NCI-H774 (cell line): ENCODE data around the gene SRPRB.

Experiments
- DNase-seq: peaks from one replicate; lab custom pipeline; 2025; lab: John Stamatoyannopoulos, UW

The SRPRB gene

GRCh38 chr3:133868758-133869475, 63.3 kb downstream of the SRPRB start:
- no peak for DNase-seq

GRCh38 chr3:133869586-133869985, 64.0 kb downstream of the SRPRB start:
- DNase-seq, result no peak

GRCh38 chr3:133870822-133871221, 65.2 kb downstream of the SRPRB start:
- DNase-seq, result no peak
